Caco-2 (cell line): Measurements from ENCODE around the gene MORF4L2. TPM values are rescaled to one million over a fixed set of nuclear protein-coding genes. Genes with fewer than 3 reads are reported as not detected.
A peak's percentile ranks its signal among the peaks of the same experiment; 100 is the strongest.

Experiments used
- BruUV-seq: library from RNA; stranded (reverse); fragments of 400-500 nt; replicated peaks from 2 replicates; lab custom pipeline; 2021; lab: Mats Ljungman, UMichigan
- CTCF ChIA-PET: fragments of 300-600 bp; sonication (Branson Sonifier 250); formaldehyde crosslinking; loops from one replicate; lab custom pipeline; 2022; ENCODE audit warnings: antibody characterized with exemption; lab: Charles Lee
- POLR2A ChIA-PET: fragments of 300-600 bp; sonication (Branson Sonifier 250); formaldehyde crosslinking; loops from one replicate; lab custom pipeline; 2022; ENCODE audit warnings: antibody characterized with exemption; lab: Charles Lee
- DNase-seq, 2 experiments: peaks; one replicate each; pipeline versions ENCODE4 v3.0.0 to v3.0.0-alpha.2; 2020 to 2022
- H3K27me3 ChIP-seq: replicated peaks from 2 replicates; pipeline ENCODE4 v1.6.0; 2011; ENCODE audit warnings: low read length; ENCODE audit not compliant: control insufficient read depth, insufficient read depth
- H3K36me3 ChIP-seq: 2 replicates; pipeline ENCODE4 v1.5.1; 2011; ENCODE audit warnings: low read length; ENCODE audit not compliant: control insufficient read depth, insufficient read depth
- H3K4me1 ChIP-seq: fragments of 250-450 bp; sonication (Bioruptor Pico); 2 replicates; pipeline ENCODE4 v1.5.1; 2020; ENCODE audit warnings: mild to moderate bottlenecking
- H3K4me3 ChIP-seq: 2 replicates; pipeline ENCODE4 v1.5.1; 2011; ENCODE audit warnings: low read depth, mild to moderate bottlenecking, control low read depth, low read length
- H3K9me3 ChIP-seq: fragments of 250-450 bp; sonication (Bioruptor Pico); 2 replicates; pipeline ENCODE4 v1.5.1; 2020; ENCODE audit warnings: mild to moderate bottlenecking, moderate library complexity
- H3K27ac Mint-ChIP-seq: one replicate; pipeline ENCODE4 v1.8.0; 2022; ENCODE audit warnings: mixed read lengths; ENCODE audit not compliant: unreplicated experiment
- H3K27me3 Mint-ChIP-seq: one replicate; pipeline ENCODE4 v1.8.0; 2022; ENCODE audit warnings: mixed read lengths; ENCODE audit not compliant: insufficient read depth, unreplicated experiment
- H3K36me3 Mint-ChIP-seq: one replicate; pipeline ENCODE4 v1.8.0; 2022; ENCODE audit warnings: mild to moderate bottlenecking, mixed read lengths; ENCODE audit not compliant: insufficient read depth, unreplicated experiment
- H3K4me1 Mint-ChIP-seq: one replicate; pipeline ENCODE4 v1.8.0; 2022; ENCODE audit warnings: low read depth, mixed read lengths; ENCODE audit not compliant: unreplicated experiment
- H3K4me3 Mint-ChIP-seq: one replicate; pipeline ENCODE4 v1.8.0; 2022; ENCODE audit warnings: mild to moderate bottlenecking, moderate library complexity, mixed read lengths; ENCODE audit not compliant: unreplicated experiment
- H3K9me3 Mint-ChIP-seq: one replicate; pipeline ENCODE4 v1.8.0; 2022; ENCODE audit warnings: mixed read lengths; ENCODE audit not compliant: unreplicated experiment
- intact Hi-C: fragments of 100-400 bp; cut with micrococcal nuclease; formaldehyde crosslinking; loops from one replicate; pipeline ENCODE4 v1.10.0; 2022; ENCODE audit not compliant: unreplicated experiment
- total RNA-seq: library from RNA; stranded (reverse); gene quantifications from 2 replicates; pipeline ENCODE4 v1.2.3, GENCODE V29; 2022
- TF ChIP-seq, protein P1 (sequence below), 2 experiments: fragments of 200-600 bp in 1 of 2; IDR thresholded peaks; 1 replicate in 1 of 2; 2 replicates in 1 of 2; pipeline versions ENCODE4 v1.5.1 to v1.8.0; 2011 to 2022; ENCODE audit warnings: antibody characterized with exemption in 1 of 2, control low read depth in 1 of 2, inconsistent platforms in 1 of 2, low read depth in 1 of 2, low read length in 1 of 2, mild to moderate bottlenecking in 1 of 2, moderate library complexity in 1 of 2; ENCODE audit not compliant: insufficient read depth in 1 of 2, severe bottlenecking in 1 of 2, unreplicated experiment in 1 of 2

Gene MORF4L2
- total RNA-seq, 1 experiment from 2014 or later: 314 TPM

DNA sequence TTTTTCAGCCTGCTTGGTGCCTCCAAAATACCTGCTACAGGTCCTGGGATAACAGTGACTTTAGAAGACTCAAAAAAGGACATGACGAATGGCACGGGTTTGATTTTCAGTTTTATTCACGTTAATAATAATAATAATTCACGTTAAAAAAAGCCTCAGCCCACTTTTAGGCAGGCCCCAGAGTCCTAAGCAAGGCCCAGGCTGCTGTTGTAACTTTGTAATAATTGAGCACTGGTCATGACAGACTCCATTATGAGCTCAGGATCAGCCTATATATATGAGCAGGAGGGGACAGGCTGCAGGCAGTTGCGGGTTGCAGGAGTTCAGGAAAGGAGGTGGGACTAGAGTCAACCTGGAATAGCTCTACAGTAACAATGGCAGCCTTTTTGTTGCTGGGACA lies 24.1 kb upstream of the MORF4L2 start, which contains the start of gene TMEM31:
Gene TMEM31, plus strand, starts transcription at position 301 of the 400 bp plus-strand sequence. CDS start 1,350 bp downstream, outside the sequence.
- ChIA-PET POLR2A (no interaction called here), CTCF (interaction anchor here (0.6 kb wide), 1 partner anchor 124 kb away, joined by 3 read pairs; no protein-coding TSS in a partner anchor)
- Histone ChIP-seq H3K4me1 (no peaks in the 10 kb centered on the region), H3K27me3 (no peaks in the 10 kb centered on the region), H3K36me3 (no peaks in the 10 kb centered on the region), H3K4me3 (no peak within 1 kb of the TSS), H3K9me3 (no peaks in the 10 kb centered on the region)
- Mint-ChIP-seq H3K27me3 (no peaks in the 10 kb centered on the region), H3K27ac (no peak within 1 kb of the TSS), H3K36me3 (no peaks in the 10 kb centered on the region), H3K4me1 (no peaks in the 10 kb centered on the region), H3K4me3 (no peak within 1 kb of the TSS), H3K9me3 (no peaks in the 10 kb centered on the region)
- intact Hi-C loops: loop anchor here (2.0 kb wide), 1 partner anchor 106 kb away; no protein-coding TSS in a partner anchor
- TF ChIP-seq, protein P1, sequence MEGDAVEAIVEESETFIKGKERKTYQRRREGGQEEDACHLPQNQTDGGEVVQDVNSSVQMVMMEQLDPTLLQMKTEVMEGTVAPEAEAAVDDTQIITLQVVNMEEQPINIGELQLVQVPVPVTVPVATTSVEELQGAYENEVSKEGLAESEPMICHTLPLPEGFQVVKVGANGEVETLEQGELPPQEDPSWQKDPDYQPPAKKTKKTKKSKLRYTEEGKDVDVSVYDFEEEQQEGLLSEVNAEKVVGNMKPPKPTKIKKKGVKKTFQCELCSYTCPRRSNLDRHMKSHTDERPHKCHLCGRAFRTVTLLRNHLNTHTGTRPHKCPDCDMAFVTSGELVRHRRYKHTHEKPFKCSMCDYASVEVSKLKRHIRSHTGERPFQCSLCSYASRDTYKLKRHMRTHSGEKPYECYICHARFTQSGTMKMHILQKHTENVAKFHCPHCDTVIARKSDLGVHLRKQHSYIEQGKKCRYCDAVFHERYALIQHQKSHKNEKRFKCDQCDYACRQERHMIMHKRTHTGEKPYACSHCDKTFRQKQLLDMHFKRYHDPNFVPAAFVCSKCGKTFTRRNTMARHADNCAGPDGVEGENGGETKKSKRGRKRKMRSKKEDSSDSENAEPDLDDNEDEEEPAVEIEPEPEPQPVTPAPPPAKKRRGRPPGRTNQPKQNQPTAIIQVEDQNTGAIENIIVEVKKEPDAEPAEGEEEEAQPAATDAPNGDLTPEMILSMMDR (IDR thresholded peaks at IDR 0.05; ENCODE audit: insufficient read depth in 1 of 2, low read depth in 1 of 2, low read length in 1 of 2, severe bottlenecking in 1 of 2, unreplicated experiment in 1 of 2): no peak
- BruUV-seq: no TSS peak
- DNase-seq: no peak

DNA sequence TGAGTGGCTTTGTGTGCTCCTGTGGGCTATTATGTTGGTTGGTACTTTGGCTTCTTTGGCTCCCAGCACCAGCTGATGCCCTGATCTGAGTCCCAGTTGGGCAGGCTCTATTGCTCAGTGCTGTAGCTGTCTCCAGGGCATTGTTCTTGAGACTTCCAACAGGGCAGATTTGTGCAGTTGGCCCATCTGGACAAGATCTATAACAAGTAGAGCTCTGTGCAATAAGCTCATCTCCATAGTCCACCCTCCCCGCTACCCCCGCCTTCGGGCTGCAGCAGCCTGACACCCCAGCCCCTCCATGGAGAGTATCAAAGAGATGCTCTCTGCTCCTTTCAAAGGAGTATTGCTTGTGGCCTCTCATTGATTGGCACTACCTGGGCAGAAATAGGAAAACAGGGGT lies 18.4 kb upstream of the MORF4L2 start:
- Histone ChIP-seq H3K4me1 (no peaks in the 10 kb centered on the region), H3K36me3 (no peaks in the 10 kb centered on the region), H3K27me3 (no peaks in the 10 kb centered on the region), H3K9me3 (no peaks in the 10 kb centered on the region), H3K4me3 (no peak overlapping the region)
- POLR2A ChIA-PET: no interaction called here
- TF ChIP-seq, protein P1 (IDR thresholded peaks at IDR 0.05; ENCODE audit: insufficient read depth in 1 of 2, low read depth in 1 of 2, low read length in 1 of 2, severe bottlenecking in 1 of 2, unreplicated experiment in 1 of 2): no peak
- no peak overlapping the region for H3K4me3 Mint-ChIP-seq
- CTCF ChIA-PET: no interaction called here
- no peaks in the 10 kb centered on the region for H3K4me1 Mint-ChIP-seq
- no peaks in the 10 kb centered on the region for H3K36me3 Mint-ChIP-seq
- no TSS peak for BruUV-seq
- no peaks in the 10 kb centered on the region for H3K27me3 Mint-ChIP-seq
- H3K9me3 Mint-ChIP-seq: no peaks in the 10 kb centered on the region
- DNase-seq: no peak
- no peak overlapping the region for H3K27ac Mint-ChIP-seq
- intact Hi-C loops: no loop called here

DNA sequence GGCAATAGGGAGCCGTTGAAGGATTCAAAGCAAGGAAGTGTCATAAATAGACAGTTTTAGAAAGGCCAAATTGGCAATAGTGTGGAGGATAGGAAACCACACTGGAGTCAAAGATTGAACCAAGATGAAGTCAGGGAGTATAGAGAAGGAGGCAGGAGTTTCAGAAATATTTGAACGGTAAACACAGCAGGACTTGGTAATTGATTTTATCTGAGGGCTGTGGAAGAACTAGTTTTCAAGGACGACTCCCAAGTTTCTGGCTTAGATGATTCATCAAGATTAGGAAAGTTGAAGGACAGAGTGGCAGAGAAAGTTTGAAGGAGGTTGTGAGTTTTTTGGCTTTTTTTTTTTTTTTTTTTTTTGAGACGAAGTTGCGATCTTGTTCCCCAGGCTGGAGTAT lies 12.7 kb upstream of the MORF4L2 start:
- Histone ChIP-seq H3K36me3 (no peaks in the 10 kb centered on the region), H3K4me1 (peaks cover 16% of the 10 kb centered on the region), H3K27me3 (no peaks in the 10 kb centered on the region), H3K4me3 (no peak overlapping the region), H3K9me3 (no peaks in the 10 kb centered on the region)
- POLR2A ChIA-PET: interaction anchor here (0.6 kb wide), 1 partner anchor 12 kb away, joined by 4 read pairs; no protein-coding TSS in a partner anchor
- Mint-ChIP-seq H3K4me3 (peak overlapping the region; percentile 23), H3K4me1 (peaks cover 18% of the 10 kb centered on the region), H3K36me3 (no peaks in the 10 kb centered on the region), H3K27ac (peak overlapping the region; percentile 27), H3K27me3 (no peaks in the 10 kb centered on the region), H3K9me3 (no peaks in the 10 kb centered on the region)
- TF ChIP-seq, protein P1 (IDR thresholded peaks at IDR 0.05; ENCODE audit: insufficient read depth in 1 of 2, low read depth in 1 of 2, low read length in 1 of 2, severe bottlenecking in 1 of 2, unreplicated experiment in 1 of 2): no peak
- intact Hi-C loops: no loop called here
- BruUV-seq: no TSS peak
- DNase-seq: no peak
- CTCF ChIA-PET: no interaction called here
